HEK293 (cell line): ENCODE data around the gene ZNF771.

ENCODE experiments used
- CTCF ChIA-PET: fragments of 350-600 bp; formaldehyde crosslinking; extraction: SDS; loops from one replicate; lab custom pipeline; 2021; ENCODE audit warnings: antibody characterized with exemption; lab: Yijun Ruan, JAX
- POLR2A ChIA-PET: fragments of 300-600 bp; formaldehyde crosslinking; extraction: SDS; loops from one replicate; lab custom pipeline; 2020; ENCODE audit warnings: antibody characterized with exemption, inconsistent platforms; lab: Yijun Ruan, JAX
- H3K27ac ChIP-seq: fragments of 200-500 bp; sonication (Bioruptor generic); 2 replicates; pipeline ENCODE4 v1.5.1; 2014; ENCODE audit warnings: low read depth, low read length, control low read depth, inconsistent platforms; ENCODE audit errors: extremely low read depth
- H3K36me3 ChIP-seq, 2 experiments: fragments of 200-500 bp in 1 of 2; sonication (Bioruptor generic) in 1 of 2; 1 replicate in 1 of 2; 2 replicates in 1 of 2; pipeline ENCODE4 v1.5.1; 2014 to 2017; ENCODE audit warnings: inconsistent platforms in 2 of 2, low read length in 2 of 2; ENCODE audit not compliant: control insufficient read depth in 2 of 2, insufficient read depth in 1 of 2
- H3K4me1 ChIP-seq: fragments of 200-500 bp; sonication (Bioruptor generic); 2 replicates; pipeline ENCODE4 v1.5.1; 2014; ENCODE audit warnings: mild to moderate bottlenecking, low read length, inconsistent platforms; ENCODE audit not compliant: control insufficient read depth, insufficient read depth
- H3K4me3 ChIP-seq: 2 replicates; pipeline ENCODE4 v1.5.1; 2011; ENCODE audit warnings: low read depth, mild to moderate bottlenecking, control low read depth, low read length, moderate library complexity
- H3K9me3 ChIP-seq: fragments of 200-500 bp; sonication (Bioruptor generic); 2 replicates; pipeline ENCODE4 v1.5.1; 2014; ENCODE audit warnings: low read depth, low read length, inconsistent platforms; ENCODE audit not compliant: control insufficient read depth, insufficient read depth
- PATZ1 ChIP-seq: fragments of 450-650 bp; formaldehyde crosslinking; IDR thresholded peaks from 2 replicates; pipeline ENCODE4 v1.5.1; 2016; ENCODE audit warnings: missing biosample characterization, missing genetic modification characterization
- WT1 ChIP-seq: fragments of 450-650 bp; formaldehyde crosslinking; IDR thresholded peaks from 2 replicates; pipeline ENCODE4 v1.5.1; 2016; ENCODE audit warnings: missing biosample characterization, missing genetic modification characterization
- ZBTB8A ChIP-seq: fragments of 450-650 bp; formaldehyde crosslinking; IDR thresholded peaks from 2 replicates; pipeline ENCODE4 v1.5.1; 2016; ENCODE audit warnings: missing biosample characterization, missing genetic modification characterization
- ZNF121 ChIP-seq: fragments of 450-650 bp; formaldehyde crosslinking; IDR thresholded peaks from 2 replicates; pipeline ENCODE4 v1.5.1; 2016; ENCODE audit warnings: missing biosample characterization, missing genetic modification characterization
- ZNF16 ChIP-seq: fragments of 450-650 bp; formaldehyde crosslinking; IDR thresholded peaks from 2 replicates; pipeline ENCODE4 v1.5.1; 2016; ENCODE audit warnings: low read depth, missing biosample characterization, missing genetic modification characterization
- ZNF174 ChIP-seq: fragments of 450-650 bp; formaldehyde crosslinking; IDR thresholded peaks from 2 replicates; pipeline ENCODE4 v1.5.0; 2017; ENCODE audit warnings: missing biosample characterization, mild to moderate bottlenecking, missing genetic modification characterization
- ZNF214 ChIP-seq: fragments of 450-650 bp; formaldehyde crosslinking; IDR thresholded peaks from 2 replicates; pipeline ENCODE4 v1.5.1; 2017; ENCODE audit warnings: missing biosample characterization, mild to moderate bottlenecking, missing genetic modification characterization, borderline replicate concordance
- ZNF513 ChIP-seq: fragments of 450-650 bp; IDR thresholded peaks from 2 replicates; pipeline ENCODE4 v1.5.1; 2018; ENCODE audit warnings: missing biosample characterization, missing genetic modification characterization
- ZNF561 ChIP-seq: fragments of 450-650 bp; IDR thresholded peaks from 2 replicates; pipeline ENCODE4 v1.5.1; 2018; ENCODE audit warnings: missing biosample characterization, missing genetic modification characterization, borderline replicate concordance
- ZNF610 ChIP-seq: fragments of 450-650 bp; formaldehyde crosslinking; IDR thresholded peaks from 2 replicates; pipeline ENCODE4 v1.5.1; 2016; ENCODE audit warnings: missing biosample characterization, missing genetic modification characterization, borderline replicate concordance
- ZNF701 ChIP-seq: fragments of 450-650 bp; formaldehyde crosslinking; IDR thresholded peaks from 2 replicates; pipeline ENCODE4 v1.5.1; 2016; ENCODE audit warnings: missing biosample characterization, missing genetic modification characterization
- ZNF791 ChIP-seq: fragments of 450-650 bp; formaldehyde crosslinking; IDR thresholded peaks from 2 replicates; pipeline ENCODE4 v1.5.1; 2016; ENCODE audit warnings: missing biosample characterization, missing genetic modification characterization
- ZSCAN5A ChIP-seq: fragments of 450-650 bp; formaldehyde crosslinking; IDR thresholded peaks from 2 replicates; pipeline ENCODE4 v1.5.1; 2016; ENCODE audit warnings: missing biosample characterization, missing genetic modification characterization

ZNF771 gene

GRCh38 chr16:30434852-30435251, 27.4 kb downstream of the ZNF771 start (continued):
- TF ChIP-seq ZNF791 (tag by site-specific recombination) = no peak
- TF ChIP-seq ZNF610 = no peak
- TF ChIP-seq ZNF561 (tag by site-specific recombination) = no peak

GRCh38 chr16:30437511-30438046, 30.2 kb downstream of the ZNF771 start:
- CTCF ChIA-PET = interaction anchor here (0.6 to 2.1 kb wide), 5 partner anchors 9 to 923 kb away, joined by 3 to 10 read pairs (median 3); no protein-coding TSS in a partner anchor
- TF ChIP-seq PATZ1 (tag by site-specific recombination) (no peak), ZNF214 (tag by site-specific recombination) (no peak), ZNF701 (no peak), ZNF513 (no peak)
- TF ChIP-seq, all 188 proteins: peak for 0
- H3K36me3 ChIP-seq = no peaks in the 10 kb centered on the region; a peak in 1 of 3 replicates
- no peaks in the 10 kb centered on the region for H3K9me3 ChIP-seq
- no peak overlapping the region for H3K27ac ChIP-seq
- no peak overlapping the region for H3K4me3 ChIP-seq
- no peaks in the 10 kb centered on the region for H3K4me1 ChIP-seq
- POLR2A ChIA-PET = interaction anchor here (0.6 kb wide), 1 partner anchor 197 kb away, joined by 3 read pairs; no protein-coding TSS in a partner anchor

- H3K27ac ChIP-seq = no peak overlapping the region
- H3K9me3 ChIP-seq = no peaks in the 10 kb centered on the region
- H3K4me3 ChIP-seq = no peak overlapping the region
- peaks cover 0 to 10% of the 10 kb centered on the region in 2 experiments; a peak in 2 of 3 replicates for H3K36me3 ChIP-seq
- POLR2A ChIA-PET = no interaction called here
- TF ChIP-seq WT1 (no peak), ZNF16 (no peak)
- CTCF ChIA-PET = interaction anchor here (0.6 to 2.2 kb wide), 6 partner anchors 9 to 177 kb away, joined by 3 to 27 read pairs (median 4); partner anchors contain the start of genes DCTPP1 and ZNF48
- H3K4me1 ChIP-seq = peaks cover 3% of the 10 kb centered on the region; the same call in 1 of the 2 replicates
Measured at GRCh38 chr16:30438835-30439234, 31.4 kb downstream of the ZNF771 start.

- ChIA-PET POLR2A (no interaction called here), CTCF (interaction anchor here (0.6 to 2.2 kb wide), 3 partner anchors 10 to 68 kb away, joined by 3 to 27 read pairs (median 4); partner anchors contain the start of gene DCTPP1)
- Histone ChIP-seq H3K9me3 (no peaks in the 10 kb centered on the region), H3K27ac (no peak overlapping the region), H3K36me3 (peaks cover 0 to 20% of the 10 kb centered on the region in 2 experiments; a peak in 2 of 3 replicates), H3K4me3 (no peak overlapping the region), H3K4me1 (peaks cover 3% of the 10 kb centered on the region; the same call in 1 of the 2 replicates)
- TF ChIP-seq ZNF174 = no peak
- TF ChIP-seq ZNF121 = peak; percentile 61; the same call in 1 of the 2 replicates
Measured at GRCh38 chr16:30439720-30440348, 32.4 kb downstream of the ZNF771 start.

GRCh38 chr16:30443631-30444030, 36.2 kb downstream of the ZNF771 start:
- ChIA-PET POLR2A (no interaction called here), CTCF (interaction anchor here (0.5 to 1.8 kb wide), 3 partner anchors 10 to 411 kb away, joined by 3 to 7 read pairs (median 3); partner anchors contain the start of gene DCTPP1)
- peaks cover 3% of the 10 kb centered on the region; the same call in 1 of the 2 replicates for H3K4me1 ChIP-seq
- H3K9me3 ChIP-seq = no peaks in the 10 kb centered on the region
- no peak overlapping the region for H3K4me3 ChIP-seq
- TF ChIP-seq ZSCAN5A (no peak), ZBTB8A (0 out of 2 replicates have a peak, but pooled peaks have one; percentile 0)
- H3K27ac ChIP-seq = no peak overlapping the region
- peaks cover 0 to 22% of the 10 kb centered on the region in 2 experiments; a peak in 2 of 3 replicates for H3K36me3 ChIP-seq
